Measurements from ENCODE around the gene LRRC4.

DNA sequence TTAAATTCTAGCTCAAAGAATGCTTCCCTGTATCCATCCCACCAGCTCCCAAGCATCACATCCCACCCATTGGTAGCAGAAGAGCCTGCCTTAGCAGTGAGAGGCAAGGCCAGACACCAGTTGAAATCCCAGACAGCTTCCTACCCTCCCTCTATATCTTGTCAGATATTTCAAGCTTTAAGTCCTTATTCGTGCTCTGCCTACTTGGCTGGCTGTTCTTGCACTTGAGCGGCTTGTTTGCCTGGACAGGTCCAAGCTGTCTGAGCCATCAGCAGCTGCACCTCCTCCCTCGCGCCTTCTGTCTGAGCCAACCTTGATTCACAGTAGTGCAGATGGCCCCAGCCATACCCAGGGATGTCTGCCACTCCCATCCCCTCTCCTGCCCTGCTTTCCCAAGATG, 16.4 kb downstream of the LRRC4 start:
- no peak for TF ChIP-seq EP300 (IDR thresholded peaks at IDR 0.05)
- peak in 1 of 2 donors; percentile 44 for TF ChIP-seq POLR2AphosphoS5 (IDR thresholded peaks at IDR 0.05)
- TF ChIP-seq POLR2A (IDR thresholded peaks at IDR 0.05) = no peak
- TF ChIP-seq, protein P1, sequence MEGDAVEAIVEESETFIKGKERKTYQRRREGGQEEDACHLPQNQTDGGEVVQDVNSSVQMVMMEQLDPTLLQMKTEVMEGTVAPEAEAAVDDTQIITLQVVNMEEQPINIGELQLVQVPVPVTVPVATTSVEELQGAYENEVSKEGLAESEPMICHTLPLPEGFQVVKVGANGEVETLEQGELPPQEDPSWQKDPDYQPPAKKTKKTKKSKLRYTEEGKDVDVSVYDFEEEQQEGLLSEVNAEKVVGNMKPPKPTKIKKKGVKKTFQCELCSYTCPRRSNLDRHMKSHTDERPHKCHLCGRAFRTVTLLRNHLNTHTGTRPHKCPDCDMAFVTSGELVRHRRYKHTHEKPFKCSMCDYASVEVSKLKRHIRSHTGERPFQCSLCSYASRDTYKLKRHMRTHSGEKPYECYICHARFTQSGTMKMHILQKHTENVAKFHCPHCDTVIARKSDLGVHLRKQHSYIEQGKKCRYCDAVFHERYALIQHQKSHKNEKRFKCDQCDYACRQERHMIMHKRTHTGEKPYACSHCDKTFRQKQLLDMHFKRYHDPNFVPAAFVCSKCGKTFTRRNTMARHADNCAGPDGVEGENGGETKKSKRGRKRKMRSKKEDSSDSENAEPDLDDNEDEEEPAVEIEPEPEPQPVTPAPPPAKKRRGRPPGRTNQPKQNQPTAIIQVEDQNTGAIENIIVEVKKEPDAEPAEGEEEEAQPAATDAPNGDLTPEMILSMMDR (IDR thresholded peaks at IDR 0.05) = no peak

Measured in upper lobe of left lung (tissue), 4 donors.